HG02588 (cell line): Measurements from ENCODE around the gene HSPH1.

Experiments
- ATAC-seq: cut with Tn5 transposase; IDR thresholded peaks from one replicate; pipeline ENCODE4 v1.9.1; 2021; ENCODE audit warnings: mild to moderate bottlenecking, moderate library complexity; ENCODE audit not compliant: unreplicated experiment

The HSPH1 gene

DNA sequence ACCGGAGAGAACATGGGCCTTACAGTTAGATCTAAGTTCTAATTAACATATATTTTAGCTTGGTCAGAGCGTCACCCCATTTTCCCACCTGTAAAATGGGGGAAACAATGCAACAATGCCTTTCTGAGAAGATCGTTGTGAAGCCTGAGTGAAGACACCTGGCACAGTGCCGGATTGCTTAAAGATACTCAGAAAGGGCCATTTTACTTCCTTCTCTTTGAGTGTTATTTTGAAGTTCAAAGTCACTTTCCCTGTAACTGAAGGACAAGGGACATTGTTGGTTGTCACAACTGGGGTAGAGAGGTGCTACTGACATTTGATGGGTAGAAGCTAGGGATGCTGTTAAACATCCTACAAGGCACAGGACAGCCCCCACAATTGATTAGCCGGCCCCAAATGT lies 28.1 kb downstream of the HSPH1 start:
- ATAC-seq = no peak

GRCh38 chr13:31131470-31131961 lies 30.2 kb downstream of the HSPH1 start:
- ATAC-seq = no peak

- no peak for ATAC-seq
Measured at GRCh38 chr13:31129419-31129818, 32.3 kb downstream of the HSPH1 start.

- no peak for ATAC-seq
Measured at GRCh38 chr13:31124204-31124603, 37.5 kb downstream of the HSPH1 start.

- no peak for ATAC-seq
Measured at GRCh38 chr13:31122544-31123260, 39.0 kb downstream of the HSPH1 start.

GRCh38 chr13:31122143-31122542 lies 39.6 kb downstream of the HSPH1 start:
- ATAC-seq = no peak

DNA sequence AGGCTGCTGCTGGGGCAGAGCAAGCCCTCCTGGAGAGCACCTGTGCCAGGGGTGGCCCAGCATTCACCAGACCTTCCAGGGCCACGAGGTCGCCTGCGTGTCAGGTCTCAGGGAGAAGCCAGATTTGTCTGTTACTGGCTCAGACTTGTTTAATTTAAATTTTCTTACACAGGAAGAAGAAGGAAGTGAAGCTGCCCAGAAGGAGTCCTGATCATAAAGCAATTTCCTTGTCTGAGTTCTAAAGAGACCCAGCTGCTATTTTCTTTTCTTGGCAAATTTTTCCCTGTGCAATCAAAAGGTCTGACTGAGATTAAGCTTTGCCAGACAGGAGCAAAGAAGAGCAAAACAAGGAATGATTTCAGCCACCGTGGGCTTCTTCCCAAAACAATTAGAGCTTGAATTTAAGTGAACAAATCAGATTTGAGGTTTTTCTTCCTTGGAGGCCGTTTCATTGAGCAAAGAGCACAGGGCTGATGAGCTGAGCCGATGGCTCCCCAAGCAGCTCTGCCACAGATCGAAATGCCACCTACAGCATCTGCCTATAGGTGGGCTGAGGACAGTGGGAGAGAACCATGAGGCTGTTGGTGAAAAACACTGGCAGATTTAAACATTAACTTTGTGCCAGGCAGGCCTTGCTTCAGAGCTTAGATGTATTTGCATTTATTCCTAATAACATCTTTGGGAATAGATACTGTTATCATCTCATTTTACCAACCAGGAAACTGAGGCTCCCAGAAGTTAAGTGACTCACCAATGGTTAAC lies 40.1 kb downstream of the HSPH1 start:
- ATAC-seq = no peak

- ATAC-seq = no peak
Measured at GRCh38 chr13:31119966-31120700, 41.6 kb downstream of the HSPH1 start.

- ATAC-seq = no peak
Measured at GRCh38 chr13:31119526-31119925, 42.2 kb downstream of the HSPH1 start.

GRCh38 chr13:31116224-31116623 lies 45.5 kb downstream of the HSPH1 start:
- ATAC-seq = no peak

DNA sequence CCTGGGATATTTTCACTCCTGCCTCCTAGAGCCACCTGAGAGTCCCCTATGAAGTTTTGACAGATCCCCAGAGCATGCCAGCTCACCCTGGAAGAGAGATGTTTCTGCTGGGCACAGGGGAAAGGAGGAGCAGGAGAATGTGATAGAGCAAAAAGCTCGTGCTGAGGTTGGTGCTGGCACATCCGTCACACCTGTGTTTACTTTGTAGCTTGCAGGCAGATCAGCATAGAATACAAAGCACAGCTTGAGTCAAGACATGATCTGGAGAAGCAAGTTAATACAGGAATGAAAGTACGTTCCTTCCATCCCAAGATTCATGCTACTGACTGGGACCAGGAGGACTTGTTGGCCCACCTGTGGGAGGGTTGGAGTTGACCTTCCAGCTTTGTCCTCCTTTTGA lies 46.1 kb downstream of the HSPH1 start:
- ATAC-seq = no peak

- ATAC-seq = no peak
Measured at GRCh38 chr13:31114641-31115040, 47.1 kb downstream of the HSPH1 start.

DNA sequence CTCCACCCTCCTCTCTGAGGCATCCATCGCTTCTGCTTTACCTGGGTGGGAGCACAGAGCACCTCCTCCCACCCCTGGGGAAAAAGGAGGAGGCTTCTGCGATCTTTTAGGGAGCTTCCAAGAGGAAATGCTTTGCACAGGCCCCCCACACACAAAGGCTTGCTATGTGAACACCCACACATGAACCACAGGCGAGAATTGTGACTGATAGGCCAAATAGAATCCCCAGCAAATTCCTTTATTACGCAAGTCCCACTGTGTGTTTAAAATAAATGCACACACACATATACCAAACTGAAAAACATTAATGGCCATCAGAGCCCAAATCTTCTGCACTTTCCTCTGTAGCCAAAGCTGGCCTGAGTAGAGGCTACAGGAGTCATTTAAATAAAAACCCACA lies 50.6 kb downstream of the HSPH1 start:
- ATAC-seq = no peak

GRCh38 chr13:31110617-31111016 lies 51.1 kb downstream of the HSPH1 start:
- ATAC-seq = no peak

DNA sequence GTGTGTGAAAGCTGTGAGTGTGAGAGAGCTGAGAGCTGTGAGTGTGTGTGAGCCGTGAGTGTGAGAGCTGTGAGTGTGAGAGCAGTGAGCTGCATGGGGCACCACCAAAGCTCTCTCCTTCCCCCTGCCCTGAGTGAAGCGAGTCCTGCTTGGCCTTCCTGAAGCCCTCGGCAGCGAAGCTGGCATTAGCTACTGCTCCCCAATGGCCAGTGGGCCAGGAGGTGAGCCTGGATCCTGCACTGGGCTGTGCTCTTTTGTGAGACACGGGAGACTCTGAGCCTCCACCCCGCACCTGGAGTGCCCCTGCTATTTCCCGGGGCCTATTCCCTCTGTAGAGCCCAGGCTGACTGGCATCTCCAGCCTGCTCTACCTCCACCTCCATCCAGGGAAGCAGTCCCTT lies 51.5 kb downstream of the HSPH1 start:
- ATAC-seq = no peak

DNA sequence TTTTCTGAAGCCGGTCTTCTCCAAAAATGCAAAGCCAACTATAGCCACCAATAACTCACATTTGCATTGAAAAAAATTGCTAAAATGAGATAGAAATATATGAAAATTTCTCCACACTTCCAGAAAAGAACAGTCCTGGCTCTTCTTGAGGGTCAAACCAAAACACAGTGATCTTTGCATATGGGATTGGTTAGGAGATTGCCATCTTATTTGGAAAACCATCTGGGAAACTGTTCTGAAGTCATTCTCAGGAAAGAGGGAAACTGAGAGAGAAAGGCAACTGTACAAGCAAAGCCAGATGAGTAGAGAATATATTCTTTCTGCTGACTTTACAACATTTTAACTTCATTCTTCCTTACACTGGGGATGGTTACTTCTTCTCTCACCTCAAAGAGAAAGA lies 54.6 kb downstream of the HSPH1 start:
- no peak for ATAC-seq

- ATAC-seq = no peak
Measured at GRCh38 chr13:31105856-31106255, 55.8 kb downstream of the HSPH1 start.

GRCh38 chr13:31105020-31105795 lies 56.5 kb downstream of the HSPH1 start:
- ATAC-seq = no peak

DNA sequence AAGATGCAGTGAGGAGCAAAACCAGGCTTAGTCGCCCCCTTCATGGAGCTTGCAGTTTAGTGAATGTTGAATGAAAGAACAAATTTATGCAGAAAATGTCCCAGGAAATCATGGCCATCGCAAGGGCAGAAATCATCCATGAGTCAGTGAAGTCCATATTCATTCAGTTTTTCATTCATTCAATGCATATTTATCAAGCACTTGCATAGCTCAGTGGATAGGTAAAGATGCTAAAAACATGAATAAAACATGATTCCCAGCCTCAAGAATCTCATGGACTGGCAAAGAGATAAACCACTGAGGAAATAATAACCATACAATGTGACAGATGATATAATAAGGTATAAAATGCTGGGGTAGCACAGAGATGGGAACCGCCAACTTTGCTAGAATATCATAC lies 58.8 kb downstream of the HSPH1 start:
- no peak for ATAC-seq

DNA sequence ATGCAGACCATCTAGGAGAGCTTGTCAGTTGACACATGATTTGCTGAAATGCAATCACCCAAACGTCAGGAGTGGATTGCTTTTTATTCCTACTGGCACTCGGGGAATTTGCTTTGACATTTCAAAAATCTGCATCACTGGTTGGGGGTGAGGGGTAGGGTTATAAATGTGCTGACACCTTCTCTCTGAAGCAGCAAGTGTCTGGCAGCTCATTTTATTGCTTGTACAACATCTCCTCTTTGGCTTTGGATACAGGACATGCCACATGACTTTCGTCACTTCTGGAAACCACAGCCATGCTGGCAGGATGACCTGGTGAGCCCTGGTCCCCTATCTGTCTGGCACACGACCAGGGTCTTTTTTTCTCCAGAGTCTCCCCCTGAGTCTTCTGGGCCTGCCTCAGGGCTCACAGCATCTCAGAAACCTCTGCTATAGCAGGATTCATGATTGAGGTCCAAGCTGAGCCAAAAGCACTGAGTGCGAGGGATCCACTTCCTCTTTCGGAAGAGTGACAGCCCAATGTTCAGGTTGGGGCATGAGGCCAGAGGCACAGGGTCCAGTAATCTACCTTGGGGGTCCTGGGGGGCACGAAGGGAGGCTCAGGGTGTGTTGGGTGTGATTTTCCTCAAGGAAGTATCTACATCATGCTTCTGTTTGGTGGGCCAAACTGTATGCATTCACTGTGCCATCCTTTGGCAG lies 60.1 kb downstream of the HSPH1 start:
- no peak for ATAC-seq
